ENCODE data around the gene PAK5. TPM values are rescaled to one million over a fixed set of nuclear protein-coding genes. Genes with fewer than 3 reads are reported as not detected.

Gene PAK5
- total RNA-seq, 1 experiment from 2014 or later, result not detected

DNA sequence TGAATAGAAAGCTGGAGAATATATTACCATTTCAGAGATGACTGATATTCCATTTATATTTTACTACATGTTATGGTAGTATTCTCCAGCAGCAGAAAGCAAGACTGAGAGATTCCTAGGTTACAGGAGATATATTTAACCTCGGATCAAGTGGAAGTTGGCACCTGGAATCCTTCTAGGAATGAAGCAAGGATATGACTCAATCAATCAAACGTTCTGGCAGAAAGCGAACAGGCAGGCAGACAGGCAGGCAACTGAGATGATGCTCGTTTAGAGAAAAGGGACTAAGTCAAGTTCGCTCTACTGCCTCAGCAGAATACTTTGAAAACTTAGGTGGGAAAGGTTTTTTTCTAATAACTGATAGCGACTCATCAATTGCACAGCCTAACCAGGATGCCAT is 46.2 kb downstream of the PAK5 start:
- no peaks in the 10 kb centered on the region for H3K4me1 ChIP-seq (ENCODE audit: control insufficient read depth, insufficient read depth, low read length)
- DNase-seq (ENCODE audit: low read depth, low spot score), result no peak
- H3K36me3 ChIP-seq (ENCODE audit: control insufficient read depth, insufficient read depth, low read length), result no peaks in the 10 kb centered on the region
- no peak overlapping the region for H3K4me3 ChIP-seq (ENCODE audit: low read depth in 2 of 2, low read length in 2 of 2)
- no peak overlapping the region for H3K27ac ChIP-seq (ENCODE audit: low read length)
- TF ChIP-seq TCF7L2 (IDR thresholded peaks at IDR 0.05; ENCODE audit: low read depth, low read length), result no peak
- TF ChIP-seq, protein P1, sequence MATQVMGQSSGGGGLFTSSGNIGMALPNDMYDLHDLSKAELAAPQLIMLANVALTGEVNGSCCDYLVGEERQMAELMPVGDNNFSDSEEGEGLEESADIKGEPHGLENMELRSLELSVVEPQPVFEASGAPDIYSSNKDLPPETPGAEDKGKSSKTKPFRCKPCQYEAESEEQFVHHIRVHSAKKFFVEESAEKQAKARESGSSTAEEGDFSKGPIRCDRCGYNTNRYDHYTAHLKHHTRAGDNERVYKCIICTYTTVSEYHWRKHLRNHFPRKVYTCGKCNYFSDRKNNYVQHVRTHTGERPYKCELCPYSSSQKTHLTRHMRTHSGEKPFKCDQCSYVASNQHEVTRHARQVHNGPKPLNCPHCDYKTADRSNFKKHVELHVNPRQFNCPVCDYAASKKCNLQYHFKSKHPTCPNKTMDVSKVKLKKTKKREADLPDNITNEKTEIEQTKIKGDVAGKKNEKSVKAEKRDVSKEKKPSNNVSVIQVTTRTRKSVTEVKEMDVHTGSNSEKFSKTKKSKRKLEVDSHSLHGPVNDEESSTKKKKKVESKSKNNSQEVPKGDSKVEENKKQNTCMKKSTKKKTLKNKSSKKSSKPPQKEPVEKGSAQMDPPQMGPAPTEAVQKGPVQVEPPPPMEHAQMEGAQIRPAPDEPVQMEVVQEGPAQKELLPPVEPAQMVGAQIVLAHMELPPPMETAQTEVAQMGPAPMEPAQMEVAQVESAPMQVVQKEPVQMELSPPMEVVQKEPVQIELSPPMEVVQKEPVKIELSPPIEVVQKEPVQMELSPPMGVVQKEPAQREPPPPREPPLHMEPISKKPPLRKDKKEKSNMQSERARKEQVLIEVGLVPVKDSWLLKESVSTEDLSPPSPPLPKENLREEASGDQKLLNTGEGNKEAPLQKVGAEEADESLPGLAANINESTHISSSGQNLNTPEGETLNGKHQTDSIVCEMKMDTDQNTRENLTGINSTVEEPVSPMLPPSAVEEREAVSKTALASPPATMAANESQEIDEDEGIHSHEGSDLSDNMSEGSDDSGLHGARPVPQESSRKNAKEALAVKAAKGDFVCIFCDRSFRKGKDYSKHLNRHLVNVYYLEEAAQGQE (IDR thresholded peaks at IDR 0.05; ENCODE audit: insufficient read depth in 1 of 2, low read depth in 2 of 2, low read length in 1 of 2), result no peak
- TF ChIP-seq SIN3A (IDR thresholded peaks at IDR 0.05; ENCODE audit: borderline replicate concordance, insufficient read depth, low read depth, low read length), result no peak
- TF ChIP-seq, protein P2, sequence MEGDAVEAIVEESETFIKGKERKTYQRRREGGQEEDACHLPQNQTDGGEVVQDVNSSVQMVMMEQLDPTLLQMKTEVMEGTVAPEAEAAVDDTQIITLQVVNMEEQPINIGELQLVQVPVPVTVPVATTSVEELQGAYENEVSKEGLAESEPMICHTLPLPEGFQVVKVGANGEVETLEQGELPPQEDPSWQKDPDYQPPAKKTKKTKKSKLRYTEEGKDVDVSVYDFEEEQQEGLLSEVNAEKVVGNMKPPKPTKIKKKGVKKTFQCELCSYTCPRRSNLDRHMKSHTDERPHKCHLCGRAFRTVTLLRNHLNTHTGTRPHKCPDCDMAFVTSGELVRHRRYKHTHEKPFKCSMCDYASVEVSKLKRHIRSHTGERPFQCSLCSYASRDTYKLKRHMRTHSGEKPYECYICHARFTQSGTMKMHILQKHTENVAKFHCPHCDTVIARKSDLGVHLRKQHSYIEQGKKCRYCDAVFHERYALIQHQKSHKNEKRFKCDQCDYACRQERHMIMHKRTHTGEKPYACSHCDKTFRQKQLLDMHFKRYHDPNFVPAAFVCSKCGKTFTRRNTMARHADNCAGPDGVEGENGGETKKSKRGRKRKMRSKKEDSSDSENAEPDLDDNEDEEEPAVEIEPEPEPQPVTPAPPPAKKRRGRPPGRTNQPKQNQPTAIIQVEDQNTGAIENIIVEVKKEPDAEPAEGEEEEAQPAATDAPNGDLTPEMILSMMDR (IDR thresholded peaks at IDR 0.05), result no peak
- no peak for TF ChIP-seq POLR2AphosphoS5 (IDR thresholded peaks at IDR 0.05; ENCODE audit: low read depth, low read length)
- in situ Hi-C loops (cut with HindIII; ENCODE audit: low pct_unique_long_range_greater_than_20kb, low sequenced_read_pairs) (no loop called here), intact Hi-C loops (cut with micrococcal nuclease; ENCODE audit: unreplicated experiment) (no loop called here)
- no TSS peak for BruUV-seq (replicated peaks)
- no peaks in the 10 kb centered on the region for H3K9me3 ChIP-seq (ENCODE audit: control insufficient read depth, insufficient read depth, low read depth, low read length)
- H3K27me3 ChIP-seq (ENCODE audit: control insufficient read depth, insufficient read depth, low read length), result no peaks in the 10 kb centered on the region
- no peak for ATAC-seq
- CTCF ChIA-PET, result no interaction called here
- POLR2A ChIA-PET, result no interaction called here

DNA sequence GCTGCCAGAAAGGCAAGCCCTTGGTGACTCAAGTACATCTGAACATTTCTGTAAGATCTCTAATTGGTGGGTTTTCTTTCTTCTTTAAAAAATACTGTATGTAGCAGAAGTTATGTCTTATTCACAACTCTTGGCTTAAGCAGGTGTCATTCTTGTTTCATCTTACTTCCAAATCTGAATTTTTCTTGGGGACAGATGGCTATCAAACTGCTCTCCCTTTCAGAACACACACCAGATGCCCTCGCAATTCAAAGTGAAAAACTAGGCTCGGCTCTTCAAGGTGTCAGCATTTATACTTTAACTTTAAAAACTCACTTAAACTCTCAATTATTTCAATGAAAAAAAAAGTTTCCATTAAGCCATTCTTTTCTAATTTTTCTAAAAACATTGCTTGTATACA is 49.7 kb downstream of the PAK5 start:
- intact Hi-C loops (cut with micrococcal nuclease; ENCODE audit: unreplicated experiment), result no loop called here
- POLR2A ChIA-PET, result no interaction called here
- BruUV-seq (replicated peaks), result no TSS peak
- CTCF ChIA-PET, result no interaction called here
- Histone ChIP-seq H3K9me3 (ENCODE audit: control insufficient read depth, insufficient read depth, low read depth, low read length) (no peaks in the 10 kb centered on the region), H3K4me3 (ENCODE audit: low read depth in 2 of 2, low read length in 2 of 2) (no peak overlapping the region), H3K27ac (ENCODE audit: low read length) (no peak overlapping the region), H3K36me3 (ENCODE audit: control insufficient read depth, insufficient read depth, low read length) (no peaks in the 10 kb centered on the region), H3K4me1 (ENCODE audit: control insufficient read depth, insufficient read depth, low read length) (no peaks in the 10 kb centered on the region), H3K27me3 (ENCODE audit: control insufficient read depth, insufficient read depth, low read length) (no peaks in the 10 kb centered on the region)
- DNase-seq (ENCODE audit: low read depth, low spot score), result no peak
- TF ChIP-seq SIN3A (IDR thresholded peaks at IDR 0.05; ENCODE audit: borderline replicate concordance, insufficient read depth, low read depth, low read length) (no peak), POLR2AphosphoS5 (IDR thresholded peaks at IDR 0.05; ENCODE audit: low read depth, low read length) (no peak), TCF7L2 (IDR thresholded peaks at IDR 0.05; ENCODE audit: low read depth, low read length) (no peak)
- TF ChIP-seq, protein P2 (IDR thresholded peaks at IDR 0.05), result no peak
- TF ChIP-seq, protein P1 (IDR thresholded peaks at IDR 0.05; ENCODE audit: insufficient read depth in 1 of 2, low read depth in 2 of 2, low read length in 1 of 2), result no peak
- no peak for ATAC-seq
- in situ Hi-C loops (cut with HindIII; ENCODE audit: low pct_unique_long_range_greater_than_20kb, low sequenced_read_pairs), result no loop called here

Data from Panc1 (cell line).